ENCODE data around the gene OXA1L.

GRCh38 chr14:22801716-22802115, 35.2 kb downstream of the OXA1L start:
- TF ChIP-seq EZH2phosphoT487 (IDR thresholded peaks at IDR 0.05; ENCODE audit: low read length) (no peak), CTCF (IDR thresholded peaks at IDR 0.05; ENCODE audit: low read length) (no peak)

Measured in MM.1S (cell line).